ENCODE data around the gene ILDR1.

- TF ChIP-seq CTCF (conservative IDR thresholded peaks at IDR 0.05; ENCODE audit: low read depth in 2 of 2) (no peak), ZNF331 (CRISPR knock-in tag; IDR thresholded peaks at IDR 0.05; ENCODE audit: low read depth) (no peak)
These were observed 25.6 kb downstream of the ILDR1 start for GRCh38 chr3:121996441-121996840.
